WERI-Rb-1 (cell line): ENCODE measurements around the gene SMPD3.

Source experiments
- DNase-seq: peaks from one replicate; pipeline ENCODE4 v3.0.0-alpha.2; 2020
- H3K27ac ChIP-seq: fragments of 250-450 bp; sonication (Bioruptor Pico); 2 replicates; pipeline ENCODE4 v1.5.1; 2020; ENCODE audit warnings: mild to moderate bottlenecking, moderate library complexity
- H3K27me3 ChIP-seq: fragments of 250-450 bp; sonication (Bioruptor Pico); 2 replicates; pipeline ENCODE4 v1.5.1; 2021; ENCODE audit warnings: mild to moderate bottlenecking, low read depth, moderate library complexity; ENCODE audit not compliant: insufficient read depth, severe bottlenecking
- H3K36me3 ChIP-seq: fragments of 250-450 bp; sonication (Bioruptor Pico); 2 replicates; pipeline ENCODE4 v1.5.1; 2020; ENCODE audit warnings: mild to moderate bottlenecking, moderate library complexity
- H3K4me3 ChIP-seq: 2 replicates; pipeline ENCODE4 v1.5.1; 2011; ENCODE audit warnings: low read depth, mild to moderate bottlenecking, control low read depth, low read length
- H3K9me3 ChIP-seq: fragments of 250-450 bp; sonication (Bioruptor Pico); 2 replicates; pipeline ENCODE4 v1.5.1; 2021; ENCODE audit warnings: mild to moderate bottlenecking, moderate library complexity; ENCODE audit not compliant: severe bottlenecking
- CTCF ChIP-seq: IDR thresholded peaks from 2 replicates; pipeline ENCODE4 v1.5.1; 2011; ENCODE audit warnings: low read depth, mild to moderate bottlenecking, control low read depth, inconsistent platforms, low read length

Gene SMPD3

GRCh38 chr16:68403704-68404103 lies 44.6 kb downstream of the SMPD3 start:
- no peak for DNase-seq
- no peaks in the 10 kb centered on the region for H3K9me3 ChIP-seq
- no peak overlapping the region for H3K4me3 ChIP-seq
- H3K27me3 ChIP-seq, result no peaks in the 10 kb centered on the region
- no peak overlapping the region for H3K27ac ChIP-seq
- no peak for TF ChIP-seq CTCF
- H3K36me3 ChIP-seq, result no peaks in the 10 kb centered on the region

GRCh38 chr16:68403177-68403576 lies 45.1 kb downstream of the SMPD3 start:
- Histone ChIP-seq H3K27ac (no peak overlapping the region), H3K36me3 (no peaks in the 10 kb centered on the region), H3K9me3 (no peaks in the 10 kb centered on the region), H3K4me3 (no peak overlapping the region), H3K27me3 (no peaks in the 10 kb centered on the region)
- TF ChIP-seq CTCF, result no peak
- DNase-seq, result no peak

- no peaks in the 10 kb centered on the region for H3K36me3 ChIP-seq
- no peak overlapping the region for H3K27ac ChIP-seq
- no peak for DNase-seq
- no peak for TF ChIP-seq CTCF
- H3K9me3 ChIP-seq, result no peaks in the 10 kb centered on the region
- no peak overlapping the region for H3K4me3 ChIP-seq
- no peaks in the 10 kb centered on the region for H3K27me3 ChIP-seq
Observed at GRCh38 chr16:68402748-68403040, 45.6 kb downstream of the SMPD3 start.

GRCh38 chr16:68401871-68402747 lies 46.2 kb downstream of the SMPD3 start:
- H3K27ac ChIP-seq, result no peak overlapping the region
- no peak overlapping the region for H3K4me3 ChIP-seq
- H3K36me3 ChIP-seq, result no peaks in the 10 kb centered on the region
- DNase-seq, result no peak
- no peaks in the 10 kb centered on the region for H3K9me3 ChIP-seq
- H3K27me3 ChIP-seq, result no peaks in the 10 kb centered on the region
- TF ChIP-seq CTCF, result no peak

- Histone ChIP-seq H3K36me3 (no peaks in the 10 kb centered on the region), H3K27me3 (no peaks in the 10 kb centered on the region), H3K4me3 (no peak overlapping the region), H3K9me3 (no peaks in the 10 kb centered on the region), H3K27ac (no peak overlapping the region)
- TF ChIP-seq CTCF, result no peak
- no peak for DNase-seq
Observed at GRCh38 chr16:68400924-68401460, 47.3 kb downstream of the SMPD3 start.
